HCEC 1CT (cell line): Measurements from ENCODE around the gene PEX14.
A peak's percentile ranks its signal among the peaks of the same experiment; 100 is the strongest.

ENCODE experiments used
- DNase-seq: peaks from one replicate; pipeline ENCODE4 v3.0.0-alpha.2; 2017

Gene PEX14

DNA sequence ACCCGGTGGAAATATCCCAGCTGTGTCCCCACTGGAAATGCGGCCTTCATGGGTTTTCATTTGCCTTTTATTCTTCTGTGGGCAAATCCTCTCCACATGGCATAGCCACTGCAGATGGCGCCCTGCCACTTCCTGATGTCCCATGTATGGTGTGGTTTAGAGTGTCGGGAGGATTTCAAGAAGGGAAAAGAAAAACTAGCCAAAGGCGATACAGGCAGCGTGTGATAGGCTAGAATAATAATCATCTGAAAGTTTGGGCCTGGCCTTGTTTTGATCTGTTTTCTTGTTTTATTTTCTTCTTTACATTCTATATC lies 123.6 kb downstream of the PEX14 start:
- no peak for DNase-seq

DNA sequence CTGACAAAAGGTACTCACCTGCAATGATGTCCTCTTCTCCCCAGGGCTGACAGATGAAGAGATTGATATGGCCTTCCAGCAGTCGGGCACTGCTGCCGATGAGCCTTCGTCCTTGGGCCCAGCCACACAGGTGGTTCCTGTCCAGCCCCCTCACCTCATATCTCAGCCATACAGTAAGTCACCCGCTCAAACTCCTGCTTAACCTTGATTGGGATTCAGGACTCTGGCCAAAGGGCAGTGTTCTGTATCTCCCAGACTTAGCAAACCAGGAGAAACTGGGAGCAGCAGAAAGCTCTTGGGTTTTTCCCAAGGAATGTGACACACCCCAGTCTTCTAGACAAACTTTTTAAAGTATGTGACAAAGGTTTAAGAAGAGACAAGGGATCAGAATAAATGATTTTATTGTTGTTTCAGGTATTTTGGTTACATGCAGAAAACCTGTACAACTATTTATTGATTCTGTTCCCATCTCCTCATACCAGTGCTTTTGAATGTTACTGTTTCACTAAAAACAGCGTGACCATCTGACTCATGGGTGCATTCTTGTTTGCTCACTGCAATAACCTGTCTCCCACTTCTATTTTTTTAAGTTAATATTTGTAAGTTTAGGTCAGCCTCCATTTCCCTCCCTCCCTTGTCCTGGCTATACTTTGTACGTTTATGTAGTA lies 124.6 kb downstream of the PEX14 start:
- peak; percentile 90 for DNase-seq

DNA sequence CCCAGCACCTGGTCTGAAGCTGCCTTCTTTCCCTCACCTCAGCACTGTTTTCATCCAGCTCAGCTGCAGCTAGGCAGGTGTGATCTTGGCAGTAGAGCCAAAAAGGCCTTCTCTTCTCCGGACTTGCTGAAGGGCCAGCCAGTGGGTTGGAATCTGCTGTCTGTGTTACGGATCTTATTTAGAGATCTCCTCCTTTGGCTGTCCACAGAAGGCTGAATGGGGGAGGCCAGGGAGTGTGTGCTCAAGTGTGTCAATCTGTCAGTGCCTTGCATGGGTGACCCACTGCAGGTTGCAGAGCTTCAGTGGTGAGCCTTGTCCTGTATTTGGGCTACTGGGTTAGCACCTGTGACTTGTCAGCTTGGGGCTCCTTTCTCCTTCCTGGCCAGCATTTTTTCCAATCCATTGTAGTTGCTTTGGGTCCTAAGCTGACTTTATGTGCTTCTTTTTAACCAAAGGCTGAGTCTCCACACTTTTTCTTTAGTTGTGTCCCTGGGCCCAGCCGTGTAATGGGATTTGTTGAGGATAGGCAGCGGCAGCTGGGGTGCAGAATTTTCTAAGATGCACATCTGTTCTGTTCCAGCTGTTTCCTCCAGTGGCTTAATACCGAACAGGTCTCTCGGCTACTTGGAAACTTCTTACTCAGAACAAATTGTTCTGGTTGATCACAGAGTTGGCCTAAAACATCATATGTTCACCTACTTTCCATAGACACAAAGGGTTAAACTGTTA lies 126.8 kb downstream of the PEX14 start:
- no peak for DNase-seq

DNA sequence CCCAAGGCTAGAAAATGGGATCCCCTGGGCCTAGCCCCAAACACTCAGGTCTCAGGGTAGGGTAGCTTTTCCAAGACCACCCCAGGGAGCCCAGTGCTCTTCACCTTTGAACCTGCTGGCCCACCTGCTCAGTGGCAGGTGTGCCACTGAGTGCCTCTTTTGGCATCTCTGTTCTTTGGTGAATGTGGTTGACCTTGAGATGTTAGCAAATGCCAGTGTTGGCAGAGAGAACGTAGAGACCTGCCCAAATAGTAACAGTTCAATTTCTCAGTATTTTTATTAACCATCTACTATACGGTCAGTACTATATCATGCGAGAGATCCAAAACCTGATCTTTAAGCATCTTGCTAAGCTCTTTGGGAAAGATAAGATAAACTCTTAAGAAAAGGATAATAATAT lies 128.2 kb downstream of the PEX14 start:
- DNase-seq = no peak

DNA sequence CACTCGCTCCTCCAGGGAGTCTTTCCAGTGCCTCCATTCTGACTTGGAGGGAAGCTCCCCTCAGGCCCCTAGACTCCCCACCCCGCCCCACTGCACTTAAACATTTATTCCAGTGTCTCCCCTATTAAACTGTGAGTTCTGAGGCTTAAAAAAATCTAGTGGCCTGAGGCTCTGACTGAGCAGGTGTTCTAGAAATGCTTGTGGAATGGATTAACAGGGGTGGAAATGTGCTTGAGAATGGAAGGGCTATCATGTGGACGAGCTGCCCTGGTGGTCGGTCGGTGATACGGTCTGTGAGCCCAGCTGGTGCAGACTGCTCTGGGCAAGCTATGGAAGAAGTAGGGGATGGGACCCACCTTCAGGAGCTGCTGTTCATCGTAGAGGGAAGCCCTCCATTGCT lies 130.2 kb downstream of the PEX14 start:
- DNase-seq = no peak

GRCh38 chr1:10606064-10606463 lies 131.3 kb downstream of the PEX14 start:
- no peak for DNase-seq

- no peak for DNase-seq
Observed at GRCh38 chr1:10607228-10607627, 132.5 kb downstream of the PEX14 start.

DNA sequence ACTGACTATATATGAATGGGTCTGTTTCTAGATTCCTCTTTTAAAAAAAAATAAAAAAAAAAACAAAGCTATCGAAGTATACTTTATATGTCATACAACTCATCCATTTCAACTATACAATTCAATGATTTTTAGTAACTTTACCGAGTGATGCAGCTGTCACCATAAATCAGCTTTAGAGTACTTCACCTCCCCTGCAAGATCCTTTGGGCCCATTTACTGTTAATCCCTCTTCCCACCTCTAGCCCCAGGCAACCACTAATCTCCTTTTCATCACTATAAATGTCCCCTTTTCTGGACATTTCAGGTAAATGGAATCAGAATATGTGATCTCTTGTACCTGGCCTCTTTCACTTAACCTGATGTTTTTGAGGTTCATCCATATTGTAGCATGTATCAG lies 133.9 kb downstream of the PEX14 start:
- DNase-seq = no peak

DNA sequence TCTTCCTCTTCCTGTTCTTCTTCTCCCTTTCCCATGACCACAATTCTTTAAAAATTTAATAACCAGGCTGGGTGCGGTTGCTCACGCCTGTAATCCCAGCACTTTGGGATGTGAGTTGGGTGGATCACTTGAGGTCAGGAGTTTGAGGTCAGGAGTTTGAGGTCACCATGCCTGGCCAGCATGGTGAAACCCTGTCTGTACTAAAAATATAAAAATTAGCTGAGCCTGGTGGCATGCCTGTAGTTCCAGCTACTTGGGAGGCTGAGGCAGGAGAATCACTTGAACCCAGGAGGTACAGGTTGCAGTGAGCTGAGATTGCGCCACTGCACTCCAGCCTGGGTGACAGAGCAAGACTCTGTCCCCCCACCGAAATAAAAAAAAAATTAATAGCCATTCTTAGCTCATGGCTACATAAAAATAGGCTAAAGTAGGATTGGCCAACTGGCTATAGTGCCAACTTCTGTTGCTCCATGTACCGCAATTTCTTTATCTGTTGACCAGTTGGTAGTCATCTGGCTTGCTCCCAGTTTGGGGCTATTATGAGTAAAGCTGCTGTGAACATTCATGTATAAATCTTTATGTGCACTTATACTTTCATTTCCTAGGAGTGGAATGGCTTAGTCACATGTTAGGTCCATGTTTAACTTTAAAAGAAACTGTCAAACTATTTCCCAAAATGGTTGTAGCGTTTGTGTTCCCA lies 136.3 kb downstream of the PEX14 start:
- DNase-seq = peak; percentile 2

- DNase-seq = no peak
Observed at GRCh38 chr1:10612436-10613160, 137.8 kb downstream of the PEX14 start.

GRCh38 chr1:10613340-10613739 lies 138.6 kb downstream of the PEX14 start:
- no peak for DNase-seq

- no peak for DNase-seq
Observed at GRCh38 chr1:10613861-10614260, 139.1 kb downstream of the PEX14 start.

- DNase-seq = no peak
Observed at GRCh38 chr1:10614377-10615225, 139.9 kb downstream of the PEX14 start.

GRCh38 chr1:10615332-10615731 lies 140.6 kb downstream of the PEX14 start:
- no peak for DNase-seq

GRCh38 chr1:10615932-10616671 lies 141.4 kb downstream of the PEX14 start:
- DNase-seq = no peak

DNA sequence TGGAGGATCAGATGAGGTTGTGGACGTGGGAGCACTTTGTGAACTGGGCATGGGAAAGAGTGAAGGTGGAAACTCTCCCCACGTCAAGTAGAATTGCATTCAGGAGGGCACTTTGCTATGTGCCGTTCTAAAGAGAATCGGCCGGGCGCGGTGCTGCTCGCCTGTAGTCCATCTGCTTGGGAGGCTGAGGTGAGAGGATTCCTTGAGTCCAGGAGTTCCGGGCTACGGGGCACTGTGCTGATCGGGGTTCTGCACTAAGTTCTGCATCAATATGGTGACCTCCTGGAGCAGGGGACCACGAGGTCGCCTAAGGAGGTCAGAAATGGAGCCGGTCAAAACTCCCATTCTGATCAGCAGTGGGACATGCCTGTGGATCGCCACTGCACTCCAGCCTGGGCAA lies 141.9 kb downstream of the PEX14 start:
- DNase-seq = no peak

DNA sequence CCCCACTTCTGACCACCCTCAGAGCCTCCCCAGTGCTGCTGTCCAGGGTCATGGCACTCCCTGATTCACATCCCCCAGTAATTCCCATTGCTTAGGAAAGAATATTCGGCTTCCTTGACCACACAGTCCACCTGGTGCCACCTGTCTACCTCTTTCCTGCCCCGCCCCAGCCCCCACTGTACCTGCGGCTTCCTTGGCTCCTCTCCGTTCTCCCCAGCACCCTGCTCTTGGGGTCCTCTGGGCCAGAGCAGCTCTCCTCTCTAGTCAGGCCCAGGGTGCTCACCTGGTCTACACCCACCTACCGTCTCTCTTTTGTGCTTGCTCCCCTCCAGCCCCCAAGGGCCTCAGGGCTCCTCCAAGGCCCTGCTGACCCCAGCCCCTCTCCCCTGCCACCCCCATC lies 142.6 kb downstream of the PEX14 start:
- DNase-seq = no peak

- DNase-seq = no peak
Observed at GRCh38 chr1:10617931-10618885, 143.5 kb downstream of the PEX14 start.

GRCh38 chr1:10620776-10621175 lies 146.0 kb downstream of the PEX14 start:
- no peak for DNase-seq

GRCh38 chr1:10621906-10622305 lies 147.2 kb downstream of the PEX14 start:
- no peak for DNase-seq
